ENCODE measurements around the gene EVA1C.

DNA sequence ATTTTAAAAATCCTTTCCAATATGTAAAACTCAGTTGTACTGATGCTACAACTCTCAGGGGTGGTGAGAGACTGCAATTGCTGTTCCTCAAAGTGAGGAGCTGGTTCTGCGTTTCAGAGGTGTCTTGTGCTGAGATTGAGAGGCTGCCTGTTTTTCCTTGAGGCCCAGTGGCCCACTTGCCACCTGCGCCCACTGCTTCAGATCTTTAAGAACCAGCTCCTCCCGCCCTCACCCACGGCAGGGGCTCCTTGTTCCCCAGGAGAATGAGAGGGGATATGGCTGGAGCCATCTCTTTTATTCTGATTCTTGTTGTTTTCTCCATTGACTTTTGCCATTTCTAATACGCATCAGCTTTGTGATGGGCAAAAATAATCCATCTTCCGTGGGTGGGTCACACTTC lies 45.5 kb downstream of the EVA1C start:
- no peak for TF ChIP-seq POLR2AphosphoS5 (IDR thresholded peaks at IDR 0.05; ENCODE audit: insufficient read depth, low read depth, low read length)
- TF ChIP-seq, protein P1, sequence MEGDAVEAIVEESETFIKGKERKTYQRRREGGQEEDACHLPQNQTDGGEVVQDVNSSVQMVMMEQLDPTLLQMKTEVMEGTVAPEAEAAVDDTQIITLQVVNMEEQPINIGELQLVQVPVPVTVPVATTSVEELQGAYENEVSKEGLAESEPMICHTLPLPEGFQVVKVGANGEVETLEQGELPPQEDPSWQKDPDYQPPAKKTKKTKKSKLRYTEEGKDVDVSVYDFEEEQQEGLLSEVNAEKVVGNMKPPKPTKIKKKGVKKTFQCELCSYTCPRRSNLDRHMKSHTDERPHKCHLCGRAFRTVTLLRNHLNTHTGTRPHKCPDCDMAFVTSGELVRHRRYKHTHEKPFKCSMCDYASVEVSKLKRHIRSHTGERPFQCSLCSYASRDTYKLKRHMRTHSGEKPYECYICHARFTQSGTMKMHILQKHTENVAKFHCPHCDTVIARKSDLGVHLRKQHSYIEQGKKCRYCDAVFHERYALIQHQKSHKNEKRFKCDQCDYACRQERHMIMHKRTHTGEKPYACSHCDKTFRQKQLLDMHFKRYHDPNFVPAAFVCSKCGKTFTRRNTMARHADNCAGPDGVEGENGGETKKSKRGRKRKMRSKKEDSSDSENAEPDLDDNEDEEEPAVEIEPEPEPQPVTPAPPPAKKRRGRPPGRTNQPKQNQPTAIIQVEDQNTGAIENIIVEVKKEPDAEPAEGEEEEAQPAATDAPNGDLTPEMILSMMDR (IDR thresholded peaks at IDR 0.05; ENCODE audit: extremely low read depth in 1 of 2, insufficient read depth in 1 of 2, low read depth in 1 of 2, low read length in 2 of 2), result no peak
- TF ChIP-seq GATA2 (IDR thresholded peaks at IDR 0.05; ENCODE audit: insufficient read depth, insufficient read length, low read depth, low read length), result no peak
- no peak for TF ChIP-seq JUN (IDR thresholded peaks at IDR 0.05; ENCODE audit: borderline replicate concordance, insufficient read depth, insufficient read length, low read depth)

Measured in endothelial cell of umbilical vein (primary cell).